Stomach (tissue), 9 donors: ENCODE data around the gene ARHGAP22. TPM values are rescaled to one million over a fixed set of nuclear protein-coding genes. Genes with fewer than 3 reads are reported as not detected.

Source experiments
- DNase-seq, 2 donors: peaks; one replicate each; pipeline versions ENCODE4 v3.0.0 to v3.0.0-alpha.2; 2013 to 2019
- H3K27ac ChIP-seq, 5 donors: fragments of 200-600 bp in 4 of 5; sonication (generic) in 4 of 5; one replicate each; pipeline ENCODE4 v1.5.1; 2013 to 2019; ENCODE audit warnings: mild to moderate bottlenecking in 1 of 5, moderate library complexity in 1 of 5
- H3K27me3 ChIP-seq, 3 donors: fragments of 200-600 bp; sonication (generic); one replicate each; pipeline ENCODE4 v1.5.1; 2017 to 2019; ENCODE audit warnings: mixed run types in 1 of 3
- H3K36me3 ChIP-seq, 4 donors: fragments of 200-600 bp; sonication (generic); 1 replicate in 3 of 4; 2 replicates in 1 of 4; pipeline ENCODE4 v1.5.1; 2016 to 2019
- H3K4me1 ChIP-seq, 4 donors: fragments of 200-600 bp; sonication (generic); one replicate each; pipeline ENCODE4 v1.5.1; 2016 to 2019
- H3K4me3 ChIP-seq, 4 donors: fragments of 200-600 bp; sonication (generic) in 3 of 4; one replicate each; pipeline ENCODE4 v1.5.1; 2016 to 2019; ENCODE audit warnings: mild to moderate bottlenecking in 1 of 4
- H3K9me3 ChIP-seq, 4 donors: fragments of 200-600 bp; sonication (generic); one replicate each; pipeline ENCODE4 v1.5.1; 2016 to 2019
- EP300 ChIP-seq: sonication (generic); formaldehyde crosslinking; IDR thresholded peaks from one replicate; pipeline ENCODE4 v1.6.1; 2017; ENCODE audit warnings: antibody characterized with exemption
- POLR2A ChIP-seq, 4 donors: fragments of 450-650 bp; IDR thresholded peaks; one replicate each; pipeline ENCODE4 v1.6.1; 2016; ENCODE audit warnings: antibody characterized with exemption in 4 of 4, control low read depth in 2 of 4, mild to moderate bottlenecking in 1 of 4, moderate library complexity in 1 of 4
- POLR2AphosphoS5 ChIP-seq, 3 donors: sonication (generic); formaldehyde crosslinking; IDR thresholded peaks; one replicate each; pipeline ENCODE4 v1.6.1; 2016; ENCODE audit warnings: antibody characterized with exemption in 3 of 3
- WGBS, 5 donors: extraction: QIAGEN DNeasy Blood & Tissue Kit in 3 of 5; methylation state at CpG; one replicate each; pipeline versions ENCODE4 v1.1.5 to v1.1.7; 2013 to 2018; 5-methylcytosine and 5-hydroxymethylcytosine counted together
- intact Hi-C: fragments of 100-400 bp; cut with DNase I; formaldehyde crosslinking; loops from one replicate; pipeline ENCODE4 v1.15.1; 2023; ENCODE audit warnings: low total_unique reads
- polyA plus RNA-seq, 3 donors: library from polyadenylated mRNA; stranded (reverse); fragments of 200-250 nt; gene quantifications; one replicate each; pipeline ENCODE4 v1.2.3, GENCODE V29; 2013
- total RNA-seq, 5 donors: library from RNA; depleted of rRNA; stranded (reverse); fragments of >200 nt; gene quantifications; one replicate each; pipeline versions ENCODE4 v1.1.0 to v1.2.3, GENCODE V29; 2014 to 2016
- TF ChIP-seq, protein P1 (sequence below), 7 experiments: fragments of 450-650 bp in 4 of 7; fragments of 200-600 bp in 3 of 7; sonication (generic) in 3 of 7; IDR thresholded peaks; one replicate each; pipeline ENCODE4 v1.5.1; 2016 to 2019; ENCODE audit warnings: antibody characterized with exemption in 7 of 7, control low read depth in 2 of 7, mild to moderate bottlenecking in 1 of 7
- donor health status: healthy with polysubstance abuse.
- donor health status: Bipolar disorder and iron deficiency.
- donor health status: healthy.

Gene ARHGAP22
- total and polyA plus RNA-seq, 8 donors, result 1.3 to 28.6 (median 2.2) TPM; not detected in 1

DNA sequence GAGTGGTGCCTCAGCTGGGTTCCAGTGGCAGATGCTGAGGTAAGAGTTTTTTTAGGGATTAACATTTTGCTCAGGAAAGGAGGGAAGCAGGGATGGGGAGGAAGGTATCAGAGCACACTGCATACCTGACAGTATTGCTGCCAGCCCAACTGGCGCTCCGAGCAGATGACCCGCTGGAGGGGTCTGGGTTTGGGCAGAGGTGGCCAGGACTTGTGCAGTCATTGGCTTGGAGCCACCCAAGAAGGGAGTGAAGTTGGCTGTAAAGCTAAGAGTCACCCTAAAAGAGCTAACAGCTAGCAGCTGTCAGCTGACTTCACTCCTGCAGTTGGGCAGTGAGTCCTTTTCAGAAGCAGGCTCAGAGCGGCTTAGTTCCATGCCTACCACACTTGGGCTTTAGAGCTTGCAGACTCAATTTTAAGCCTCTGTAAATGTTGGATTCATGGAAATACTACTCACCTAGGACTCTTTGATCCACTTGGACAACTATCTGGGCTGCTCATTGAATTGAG lies 5.8 kb upstream of the ARHGAP22 start:
- Histone ChIP-seq H3K4me1 (peaks cover 0 to 23% (median under 1%) of the 10 kb centered on the region in 4 donors), H3K27me3 (peaks cover 0 to 24% (median 0%) of the 10 kb centered on the region in 3 donors), H3K27ac (no peak overlapping the region), H3K4me3 (no peak overlapping the region), H3K9me3 (peaks cover 0 to 6% (median 0%) of the 10 kb centered on the region in 4 donors), H3K36me3 (no peaks in the 10 kb centered on the region)
- WGBS, 5 donors, result 81 to 95% (median 88%) methylated on average over 4 of the region's 4 CpGs
- DNase-seq, result no peak
- intact Hi-C loops, result no loop called here
- TF ChIP-seq POLR2A (IDR thresholded peaks at IDR 0.05) (no peak), POLR2AphosphoS5 (IDR thresholded peaks at IDR 0.05) (no peak), EP300 (no peak)
- TF ChIP-seq, protein P1, sequence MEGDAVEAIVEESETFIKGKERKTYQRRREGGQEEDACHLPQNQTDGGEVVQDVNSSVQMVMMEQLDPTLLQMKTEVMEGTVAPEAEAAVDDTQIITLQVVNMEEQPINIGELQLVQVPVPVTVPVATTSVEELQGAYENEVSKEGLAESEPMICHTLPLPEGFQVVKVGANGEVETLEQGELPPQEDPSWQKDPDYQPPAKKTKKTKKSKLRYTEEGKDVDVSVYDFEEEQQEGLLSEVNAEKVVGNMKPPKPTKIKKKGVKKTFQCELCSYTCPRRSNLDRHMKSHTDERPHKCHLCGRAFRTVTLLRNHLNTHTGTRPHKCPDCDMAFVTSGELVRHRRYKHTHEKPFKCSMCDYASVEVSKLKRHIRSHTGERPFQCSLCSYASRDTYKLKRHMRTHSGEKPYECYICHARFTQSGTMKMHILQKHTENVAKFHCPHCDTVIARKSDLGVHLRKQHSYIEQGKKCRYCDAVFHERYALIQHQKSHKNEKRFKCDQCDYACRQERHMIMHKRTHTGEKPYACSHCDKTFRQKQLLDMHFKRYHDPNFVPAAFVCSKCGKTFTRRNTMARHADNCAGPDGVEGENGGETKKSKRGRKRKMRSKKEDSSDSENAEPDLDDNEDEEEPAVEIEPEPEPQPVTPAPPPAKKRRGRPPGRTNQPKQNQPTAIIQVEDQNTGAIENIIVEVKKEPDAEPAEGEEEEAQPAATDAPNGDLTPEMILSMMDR (IDR thresholded peaks at IDR 0.05), result no peak

DNA sequence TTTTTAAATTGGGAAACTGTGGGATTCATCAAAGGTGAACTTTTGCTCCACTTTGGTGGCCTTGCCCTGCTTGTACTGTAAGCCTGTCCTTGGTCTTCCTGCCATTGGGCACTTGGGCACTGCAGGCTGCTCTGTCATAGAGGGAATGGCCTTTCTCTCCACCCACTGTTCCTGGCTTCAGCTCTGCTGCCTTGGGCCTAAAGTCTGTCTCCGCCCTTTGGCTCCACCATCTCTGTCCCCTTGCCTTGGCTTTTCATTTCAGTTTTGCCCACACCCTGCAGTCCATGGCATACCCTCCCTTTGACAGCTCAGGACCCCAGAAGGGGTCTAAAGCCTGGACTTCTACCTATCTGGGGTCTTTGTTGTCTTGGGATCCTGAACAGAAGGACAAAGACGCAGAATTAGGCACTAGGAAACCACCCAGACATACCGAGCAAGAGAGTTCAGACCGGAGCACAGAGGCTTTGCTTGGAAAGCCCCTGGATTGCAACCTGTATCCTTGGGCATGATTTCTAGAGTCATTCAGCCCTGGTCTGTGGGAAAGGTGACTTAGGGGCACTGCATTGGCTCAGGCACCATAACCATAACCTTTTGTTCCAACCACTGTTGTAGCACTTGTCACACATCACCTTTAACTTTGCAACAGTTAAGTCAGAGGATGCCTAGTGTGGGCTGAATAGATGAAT lies 5.2 kb upstream of the ARHGAP22 start:
- WGBS, 5 donors, result 86 to 92% (median 92%) methylated on average over 4 of the region's 4 CpGs
- DNase-seq, result no peak

DNA sequence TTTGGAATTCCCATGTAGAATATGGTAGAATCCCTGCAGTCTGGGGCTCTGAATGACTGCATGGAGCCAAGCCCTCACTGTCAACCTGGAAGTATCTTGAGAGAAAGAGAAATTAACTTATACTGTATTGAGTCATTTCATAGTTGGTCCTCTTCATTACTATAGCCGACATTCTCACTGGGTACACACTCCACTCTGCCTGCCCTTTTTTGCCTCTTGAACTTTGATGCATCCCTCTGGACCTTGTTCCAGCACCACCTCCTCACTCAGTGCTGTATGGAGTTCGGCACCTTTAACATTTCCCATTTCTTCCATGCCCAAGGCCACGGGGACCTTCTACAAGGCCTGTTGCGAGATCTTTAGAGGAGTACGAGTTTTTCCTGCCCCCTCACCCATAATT lies 4.6 kb upstream of the ARHGAP22 start:
- intact Hi-C loops, result no loop called here
- TF ChIP-seq EP300 (no peak), POLR2A (IDR thresholded peaks at IDR 0.05) (no peak), POLR2AphosphoS5 (IDR thresholded peaks at IDR 0.05) (no peak)
- Histone ChIP-seq H3K27ac (no peak overlapping the region), H3K4me1 (peaks cover 11 to 35% (median 12%) of the 10 kb centered on the region in 4 donors), H3K27me3 (peaks cover 0 to 36% (median 8%) of the 10 kb centered on the region in 3 donors), H3K36me3 (no peaks in the 10 kb centered on the region), H3K9me3 (no peaks in the 10 kb centered on the region), H3K4me3 (no peak overlapping the region)
- 76 to 90% (median 82%) methylated on average over 5 of the region's 5 CpGs for WGBS, 5 donors
- DNase-seq, result no peak

More for the DNA sequence above, 5.2 kb upstream of the ARHGAP22 start:
- Histone ChIP-seq H3K4me3 (no peak overlapping the region), H3K36me3 (no peaks in the 10 kb centered on the region), H3K27ac (no peak overlapping the region), H3K9me3 (no peaks in the 10 kb centered on the region), H3K4me1 (peaks cover 5 to 29% (median 6%) of the 10 kb centered on the region in 4 donors), H3K27me3 (peaks cover 0 to 30% (median 2%) of the 10 kb centered on the region in 3 donors)
- no peak for TF ChIP-seq POLR2AphosphoS5 (IDR thresholded peaks at IDR 0.05)
- no peak for TF ChIP-seq EP300
- TF ChIP-seq POLR2A (IDR thresholded peaks at IDR 0.05), result no peak
- TF ChIP-seq, protein P1 (IDR thresholded peaks at IDR 0.05), result no peak
- intact Hi-C loops, result no loop called here

DNA sequence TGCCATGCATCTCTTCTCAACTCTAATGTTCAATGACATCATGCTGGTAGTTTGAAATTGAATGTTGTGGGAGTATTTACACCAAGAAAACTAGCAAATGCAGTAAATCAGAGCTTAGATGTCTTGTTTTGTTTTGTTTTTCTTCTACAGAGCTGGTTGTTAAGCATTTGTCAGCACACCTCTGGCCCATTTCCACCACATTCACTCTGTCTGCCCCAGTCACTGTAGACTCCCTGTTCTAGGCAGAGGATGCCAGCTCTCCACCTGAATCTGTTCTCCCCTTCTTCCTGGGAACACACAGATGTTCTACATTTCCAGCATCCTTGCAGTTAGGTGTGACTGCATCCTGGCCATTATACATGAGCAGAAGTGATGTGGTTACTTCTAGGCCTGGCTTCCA lies 4.1 kb upstream of the ARHGAP22 start:
- Histone ChIP-seq H3K4me3 (no peak overlapping the region), H3K27me3 (peaks cover 0 to 40% (median 12%) of the 10 kb centered on the region in 3 donors), H3K9me3 (no peaks in the 10 kb centered on the region), H3K27ac (no peak overlapping the region), H3K36me3 (no peaks in the 10 kb centered on the region), H3K4me1 (peaks cover 16 to 40% (median 17%) of the 10 kb centered on the region in 4 donors)
- no peak for TF ChIP-seq POLR2AphosphoS5 (IDR thresholded peaks at IDR 0.05)
- TF ChIP-seq EP300, result no peak
- TF ChIP-seq, protein P1 (IDR thresholded peaks at IDR 0.05), result no peak
- no peak for TF ChIP-seq POLR2A (IDR thresholded peaks at IDR 0.05)
- DNase-seq, result no peak
- intact Hi-C loops, result no loop called here

DNA sequence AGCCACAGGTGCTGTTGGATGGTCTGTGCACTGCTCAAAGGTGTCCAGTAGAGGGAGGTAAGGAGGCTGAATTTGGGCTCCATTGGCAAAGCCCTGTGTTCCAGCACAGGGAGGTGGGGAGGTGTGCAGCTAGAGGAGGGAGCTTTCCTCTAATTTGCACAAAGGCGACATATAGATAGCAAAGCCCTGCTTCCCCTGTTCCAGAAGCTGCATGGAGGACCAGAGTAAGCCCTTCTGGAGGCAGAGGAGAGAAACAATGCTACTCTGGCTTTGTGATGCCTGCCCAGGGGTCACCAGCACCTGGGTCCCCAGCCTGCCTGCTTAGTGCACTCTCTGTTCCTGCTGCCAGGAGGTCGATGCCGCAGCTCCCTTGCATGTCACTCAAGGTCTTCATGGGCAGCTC lies 3.4 kb upstream of the ARHGAP22 start:
- Histone ChIP-seq H3K9me3 (no peaks in the 10 kb centered on the region), H3K27me3 (peaks cover 0 to 47% (median 14%) of the 10 kb centered on the region in 3 donors), H3K4me3 (no peak overlapping the region), H3K27ac (no peak overlapping the region), H3K36me3 (no peaks in the 10 kb centered on the region), H3K4me1 (peaks cover 16 to 41% (median 18%) of the 10 kb centered on the region in 4 donors)
- TF ChIP-seq EP300 (no peak), POLR2A (IDR thresholded peaks at IDR 0.05) (no peak), POLR2AphosphoS5 (IDR thresholded peaks at IDR 0.05) (no peak)
- TF ChIP-seq, protein P1 (IDR thresholded peaks at IDR 0.05), result peak in 5 of 7 experiments; percentile 28 to 46 (median 31)
- WGBS, 5 donors, result 55 to 75% (median 68%) methylated on average over 2 to 3 of the region's 3 CpGs
- peak; percentile 32 to 39 for DNase-seq
- intact Hi-C loops, result no loop called here
